ENCODE measurements around the gene ROBO1.

DNA sequence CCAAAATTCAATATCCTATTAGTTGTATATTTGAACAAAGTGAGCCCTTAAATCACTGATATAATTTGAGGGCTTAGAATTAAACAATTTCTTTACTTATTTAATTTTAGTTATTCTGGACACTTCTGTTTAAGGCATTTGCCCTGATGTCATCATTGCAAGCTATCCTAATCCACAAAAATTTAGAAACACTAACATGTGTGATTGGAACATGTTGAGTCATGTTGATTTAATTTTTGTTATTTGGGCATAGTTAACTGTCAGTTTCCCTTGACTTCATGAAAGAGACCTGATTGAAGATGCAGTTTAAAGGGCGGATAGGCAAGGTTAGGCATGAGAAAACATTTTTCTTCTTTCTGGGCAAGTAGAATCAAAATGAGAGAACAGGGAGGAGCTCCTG lies 682.6 kb downstream of the ROBO1 start:
- no peak for TF ChIP-seq POLR2A (IDR thresholded peaks at IDR 0.05; ENCODE audit: low read length)
- no peak for TF ChIP-seq GATA1 (IDR thresholded peaks at IDR 0.05; ENCODE audit: low read depth, low read length)
